8988T (cell line): ENCODE results near the gene GDF10.

ENCODE experiments used
- DNase-seq: peaks from one replicate; pipeline ENCODE4 v3.0.0; 2011

GDF10 gene

DNA sequence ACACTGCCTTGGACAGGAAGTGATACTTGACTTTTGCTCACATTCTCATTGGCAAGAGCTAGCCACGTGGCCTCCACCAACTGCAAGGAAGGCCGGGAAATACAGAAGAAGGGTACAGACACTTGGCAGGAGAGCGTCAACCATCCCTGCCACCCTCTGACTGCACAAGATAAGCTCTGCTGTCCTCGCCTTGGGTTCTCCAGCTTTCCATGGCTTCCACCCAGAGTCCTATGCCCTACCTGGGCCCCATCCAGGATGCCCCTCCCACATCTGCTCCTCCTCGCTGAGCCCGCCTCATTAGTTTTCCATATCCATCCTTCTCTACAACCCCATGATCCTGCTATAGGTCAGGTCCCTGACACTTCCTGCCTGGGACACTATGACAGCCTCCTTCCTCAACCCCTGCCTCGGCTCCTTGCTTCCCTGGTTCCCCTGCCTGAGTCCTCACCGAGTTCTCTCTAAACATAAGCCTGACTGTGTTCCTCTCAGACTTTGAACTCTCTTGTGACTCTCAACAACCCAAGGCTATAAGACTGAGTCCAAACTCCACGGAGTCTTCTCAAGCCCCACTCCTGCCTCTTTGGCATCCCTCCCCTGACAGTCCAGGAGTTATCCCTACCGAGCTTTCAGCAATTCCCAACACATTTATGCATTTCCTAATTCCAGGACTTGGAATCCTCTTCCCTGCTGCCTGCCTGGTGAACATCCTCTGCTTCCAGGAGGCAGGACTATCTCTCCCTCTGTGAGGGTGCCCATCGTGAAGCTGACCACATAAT, 23.2 kb upstream of the GDF10 start:
- DNase-seq, result no peak

DNA sequence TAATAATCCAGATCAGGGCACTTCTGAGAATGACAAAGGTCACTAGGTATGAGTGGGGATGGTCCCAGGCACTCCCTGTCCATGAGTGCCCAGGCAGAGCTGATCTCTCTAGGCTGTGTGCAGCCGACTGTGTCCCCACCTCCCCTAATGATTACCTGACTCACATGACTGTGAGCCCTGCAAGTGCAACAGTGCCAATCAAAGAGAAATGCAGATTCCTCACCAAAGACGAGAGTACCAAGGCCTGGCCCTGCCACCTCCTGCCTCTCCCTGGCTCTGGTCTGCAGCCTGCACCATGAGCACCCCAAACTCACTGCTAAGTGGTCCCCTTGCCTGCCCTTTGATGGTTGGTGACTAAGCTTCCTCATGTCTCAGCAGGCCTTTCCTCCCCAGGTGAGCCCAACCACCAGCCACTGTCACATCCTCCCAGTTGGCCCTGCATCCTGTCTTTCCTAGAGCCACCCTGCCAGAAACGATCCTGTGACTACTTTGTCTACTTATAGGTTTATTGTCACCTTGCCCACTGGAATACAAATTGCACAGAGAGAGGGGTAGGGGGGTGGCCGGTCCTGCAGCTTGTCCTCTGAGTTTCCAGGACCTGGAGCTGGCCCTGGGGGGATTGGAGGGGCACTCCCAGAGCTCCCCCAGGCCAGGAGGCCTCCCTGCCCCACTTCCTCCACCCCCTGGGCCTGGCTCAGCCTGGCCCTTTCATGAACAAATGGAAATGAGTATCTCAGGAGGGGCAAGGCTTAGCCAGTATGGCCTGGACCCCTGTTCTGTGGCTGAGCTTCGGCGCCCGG, 22.4 kb upstream of the GDF10 start:
- no peak for DNase-seq

DNA sequence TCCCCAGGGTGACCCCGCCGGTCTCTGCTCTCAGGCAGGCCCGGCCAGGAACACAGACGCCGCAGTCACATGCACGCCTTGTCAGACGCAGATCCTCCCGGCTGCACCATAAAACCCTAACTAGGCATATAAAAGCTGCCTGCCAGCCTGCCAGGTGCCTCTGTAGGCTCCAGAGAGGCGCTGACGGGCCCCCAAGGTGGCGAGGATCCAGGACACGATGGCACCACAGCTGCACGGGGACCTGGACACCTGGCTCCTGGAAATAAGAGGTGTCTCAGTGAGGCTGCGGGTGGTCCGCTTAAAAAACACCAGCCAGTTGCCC, 21.9 kb upstream of the GDF10 start:
- no peak for DNase-seq

DNA sequence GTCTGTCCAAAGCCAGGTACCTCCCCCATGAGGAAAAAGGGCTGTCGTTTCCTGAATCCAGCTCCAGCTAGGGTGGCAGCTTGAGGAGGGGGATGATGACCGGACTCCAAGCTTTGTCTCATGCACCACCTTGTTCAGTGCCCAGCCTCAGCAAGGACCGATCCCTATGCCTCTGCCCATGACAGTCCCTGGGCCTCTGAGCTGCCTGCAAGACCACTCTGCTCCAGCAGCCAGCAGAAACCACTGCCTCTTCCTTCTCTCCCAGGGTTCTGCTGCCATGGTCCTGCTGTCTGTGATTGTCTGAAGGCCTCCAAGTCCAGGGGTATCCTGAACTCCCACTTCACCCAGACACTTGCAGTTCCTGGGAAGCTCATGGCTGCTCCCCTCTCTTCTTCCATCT, 21.3 kb upstream of the GDF10 start:
- no peak for DNase-seq

DNA sequence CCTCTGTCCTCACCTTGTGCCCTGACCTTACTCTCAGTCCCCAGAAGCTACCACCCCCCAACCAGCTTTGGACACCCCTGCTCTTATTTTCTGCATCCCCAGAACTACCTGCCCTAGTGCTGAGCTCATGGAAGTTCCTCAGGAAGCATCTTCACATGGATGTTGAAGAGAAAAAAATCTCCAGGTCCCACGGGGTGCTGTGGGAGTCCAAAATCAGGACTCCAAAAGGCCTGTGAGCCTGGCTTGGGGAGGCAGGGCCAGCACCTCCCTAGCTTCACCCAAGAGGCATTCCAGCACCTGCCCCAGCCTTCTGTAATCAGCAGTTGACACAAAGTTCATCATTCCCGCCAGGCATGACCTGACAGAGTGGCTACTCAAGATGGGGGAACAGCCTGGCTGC, 20.7 kb upstream of the GDF10 start:
- no peak for DNase-seq

DNA sequence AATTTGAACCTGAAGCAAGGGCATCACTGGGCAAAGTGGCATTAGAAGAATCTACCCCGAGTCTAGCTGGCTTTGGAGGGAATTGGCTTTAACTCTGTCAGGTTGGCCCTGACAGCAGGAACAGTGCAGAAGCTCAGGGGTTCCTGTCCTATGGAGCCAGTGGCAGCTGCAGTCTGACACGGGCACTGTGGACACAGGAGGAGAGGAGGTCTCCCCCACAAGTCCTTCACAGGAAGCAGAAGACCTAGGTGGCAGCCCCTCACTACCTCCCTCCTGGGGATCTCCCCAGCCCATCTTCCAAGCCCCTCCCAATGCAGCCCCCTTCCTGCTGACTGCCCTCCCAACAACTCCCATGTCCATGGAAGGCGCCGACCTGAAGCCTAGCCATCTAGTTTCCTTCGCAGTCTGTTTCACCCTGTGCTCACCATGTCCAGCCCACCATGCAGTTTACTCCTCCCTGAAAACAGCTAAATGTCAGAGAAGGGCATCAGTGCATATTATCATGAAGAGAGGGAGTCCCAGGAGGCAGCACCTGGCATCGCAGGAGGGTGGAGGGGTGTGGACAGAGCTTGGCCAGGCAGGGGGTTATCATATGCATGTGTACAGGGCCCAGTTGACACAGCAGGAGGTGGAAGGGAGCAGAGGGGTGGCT, 17.9 kb upstream of the GDF10 start:
- no peak for DNase-seq

DNA sequence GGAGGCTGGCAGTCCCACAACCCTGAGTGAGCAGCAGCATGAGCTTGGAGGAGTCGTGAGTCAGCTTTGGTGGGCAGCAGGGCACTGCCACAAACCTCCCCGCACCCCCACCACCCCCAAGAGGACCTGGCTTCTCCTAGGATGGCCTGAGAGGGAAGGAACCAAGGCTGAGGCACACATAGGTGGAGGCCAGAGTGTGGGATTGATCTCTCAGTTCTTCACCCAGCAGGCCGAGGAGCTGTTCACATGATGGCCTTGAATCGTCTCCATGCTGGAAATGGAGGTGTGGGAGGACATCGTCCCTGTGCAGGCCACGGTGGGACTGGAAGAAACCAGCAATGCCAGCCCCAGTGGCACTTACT, 17.4 kb upstream of the GDF10 start:
- DNase-seq, result no peak

DNA sequence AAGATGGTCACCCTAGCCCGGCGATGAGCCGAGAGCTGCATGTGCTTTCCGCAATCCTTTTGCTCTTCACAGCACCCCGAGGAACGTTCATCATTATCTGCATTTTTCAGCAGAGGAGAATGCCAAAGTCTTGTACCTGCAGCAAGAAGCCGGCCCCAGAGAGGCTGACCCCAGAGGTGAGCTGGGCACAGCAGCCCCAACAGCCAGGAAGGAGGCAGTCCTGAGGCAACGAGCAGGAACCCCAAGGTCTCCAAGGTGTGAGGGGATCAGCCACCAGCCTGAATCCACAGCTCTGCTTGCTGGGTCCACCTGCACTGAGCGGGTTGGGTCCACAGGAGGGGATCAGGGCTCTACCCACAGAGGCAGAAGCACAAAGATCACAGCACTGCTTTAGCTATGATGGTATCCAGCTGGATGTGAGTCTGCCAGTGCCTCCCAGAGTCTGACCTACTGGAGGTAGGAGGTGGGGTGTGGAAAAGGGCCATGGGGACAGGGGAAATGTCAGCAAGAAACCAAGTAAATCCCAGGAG, 16.8 kb upstream of the GDF10 start:
- DNase-seq, result no peak

DNA sequence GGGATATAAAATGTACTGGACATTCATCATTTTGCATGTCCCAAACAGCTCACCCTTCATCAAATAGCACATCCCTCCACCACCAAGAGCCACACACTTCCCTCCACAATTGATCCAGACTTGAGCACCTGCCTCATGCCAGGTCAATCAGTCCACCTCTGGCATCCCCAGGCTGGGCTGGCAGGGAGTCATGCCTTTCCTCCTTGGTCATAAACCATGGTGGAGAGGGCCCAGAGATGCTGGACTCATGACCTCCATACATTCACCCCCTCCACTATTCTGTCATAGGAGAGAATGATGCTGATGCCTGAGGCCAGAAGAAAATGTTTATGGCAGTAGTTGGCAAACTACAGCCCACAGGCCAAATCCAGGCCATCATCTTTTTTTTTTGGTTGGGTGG, 16.1 kb upstream of the GDF10 start:
- DNase-seq, result no peak

DNA sequence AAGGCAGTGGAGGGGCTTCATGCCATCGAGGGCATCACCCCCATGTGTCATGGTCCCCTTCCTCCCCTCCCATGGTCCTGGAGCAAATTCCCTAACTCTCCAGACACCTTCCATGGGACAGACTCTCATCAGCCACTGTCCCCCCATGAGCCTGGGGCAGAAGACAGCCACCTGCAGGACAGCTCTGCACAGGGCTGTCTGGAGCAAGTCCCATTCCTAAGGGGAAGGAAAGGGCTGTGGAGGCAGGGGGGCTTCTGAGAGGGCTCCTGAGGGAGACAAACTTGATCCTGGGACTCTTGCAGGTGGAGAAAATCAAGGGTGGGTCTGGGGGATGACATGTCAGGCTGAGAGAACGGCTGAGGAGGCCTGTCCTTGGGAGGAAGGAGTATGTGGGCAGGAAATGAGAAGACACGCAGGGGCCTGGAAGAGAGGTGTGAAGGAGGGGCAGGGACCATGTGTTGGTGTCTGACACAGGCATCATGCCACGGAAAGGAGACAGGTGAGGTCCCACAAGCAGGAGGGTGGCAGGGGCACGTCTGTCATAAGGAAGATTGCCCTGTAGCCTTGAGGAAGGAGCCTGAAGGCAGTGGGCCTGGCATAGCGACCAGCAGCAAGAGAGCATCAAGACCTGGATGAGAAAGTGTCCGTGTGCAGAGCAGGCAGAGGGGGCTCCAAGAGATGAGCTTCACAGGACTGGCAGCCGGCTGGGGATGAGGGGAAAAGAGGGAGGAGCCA, 14.4 kb upstream of the GDF10 start:
- DNase-seq, result no peak

DNA sequence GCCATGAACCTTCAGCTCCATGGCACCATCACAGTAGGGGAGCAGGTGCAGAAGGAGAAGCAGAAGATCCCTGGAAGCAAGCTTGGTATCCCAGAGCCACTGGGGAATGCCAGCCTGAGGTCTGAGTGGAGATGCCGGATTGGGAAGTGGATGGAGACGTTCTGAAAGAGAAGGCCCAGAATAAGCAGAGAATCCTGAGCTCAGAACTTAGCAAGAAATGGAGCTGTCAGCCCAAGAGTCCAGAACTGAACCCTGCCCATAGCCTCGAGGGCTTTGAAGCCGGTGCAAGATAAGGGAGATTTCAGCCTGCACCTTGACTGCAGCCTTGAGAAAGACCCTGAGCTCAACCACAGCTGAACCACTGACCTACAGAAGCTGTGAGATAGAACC, 13.9 kb upstream of the GDF10 start:
- no peak for DNase-seq

DNA sequence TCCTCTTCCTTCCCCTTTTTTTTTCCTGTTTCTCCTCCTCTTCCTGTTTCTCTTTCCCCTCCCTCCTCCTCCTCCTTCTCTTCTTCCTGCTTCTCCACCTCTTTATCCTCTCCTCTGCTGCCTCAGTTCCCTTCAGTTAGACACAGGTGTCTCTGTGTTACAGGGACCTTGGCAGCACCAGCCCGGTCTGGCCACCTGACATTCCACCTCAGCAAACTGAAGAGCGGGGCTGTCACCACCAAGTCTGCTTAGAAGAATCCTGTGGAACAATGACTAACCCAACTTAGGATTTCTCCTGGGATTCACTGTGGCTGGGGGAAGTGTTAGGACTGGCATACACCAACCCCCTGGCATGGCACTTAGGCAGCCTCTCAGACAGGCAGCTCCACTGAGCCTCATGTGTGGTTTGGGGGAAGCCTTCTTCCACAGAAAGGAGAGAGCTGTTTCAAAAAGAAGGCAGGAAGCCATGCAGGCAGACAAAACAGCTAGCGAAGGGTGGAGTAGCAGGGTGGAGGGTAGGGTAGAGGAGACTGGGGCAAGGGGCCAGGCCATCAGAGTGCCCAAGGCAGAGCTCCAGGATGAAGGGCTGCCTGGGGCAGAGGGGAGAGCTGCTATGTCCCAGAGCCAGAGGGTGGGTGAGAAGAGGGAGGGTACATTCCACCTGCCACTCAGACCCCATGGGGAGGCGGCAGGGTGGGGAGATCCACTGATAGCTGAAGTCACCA, 13.2 kb upstream of the GDF10 start:
- DNase-seq, result no peak

DNA sequence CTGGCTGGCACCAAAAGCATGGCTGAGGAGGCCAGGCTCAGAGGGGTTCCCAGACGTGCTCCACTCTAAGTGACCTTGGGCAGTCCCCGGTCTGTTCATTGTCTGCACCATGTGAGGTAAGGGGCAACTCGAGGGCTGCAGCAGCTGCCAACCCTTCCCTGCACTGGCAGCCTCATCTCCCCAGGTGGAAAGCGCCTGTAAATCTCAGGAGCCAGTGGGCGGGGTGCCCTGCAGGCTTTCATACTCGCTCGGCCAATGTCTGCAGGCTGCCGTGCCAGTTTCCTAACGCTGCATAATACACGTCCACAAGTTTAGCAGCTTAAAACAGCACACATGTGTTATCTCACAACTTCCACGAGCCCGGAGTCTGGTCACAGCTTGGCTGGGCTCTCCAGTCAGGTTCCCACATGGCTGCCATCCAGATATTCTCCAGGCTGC, 12.6 kb upstream of the GDF10 start:
- DNase-seq, result no peak

DNA sequence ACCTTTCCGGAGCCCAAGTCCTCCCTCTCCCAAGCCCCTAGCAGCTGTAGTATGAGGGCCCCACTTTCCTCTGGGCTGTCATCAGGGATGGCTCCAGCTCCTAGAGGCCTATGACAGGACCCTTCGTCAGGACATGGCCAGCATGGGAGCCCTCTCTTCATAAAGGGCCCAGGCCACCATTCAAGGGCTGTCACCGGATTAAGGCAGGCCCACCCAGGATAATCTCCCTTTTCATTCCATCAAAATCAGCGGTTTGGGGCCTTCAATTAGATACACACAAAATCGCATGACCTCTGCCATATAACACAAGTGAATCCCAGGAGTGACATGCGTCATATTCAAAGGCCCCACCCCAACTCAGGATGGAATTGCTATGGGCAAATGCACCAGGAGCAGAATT, 12.2 kb upstream of the GDF10 start:
- no peak for DNase-seq

DNA sequence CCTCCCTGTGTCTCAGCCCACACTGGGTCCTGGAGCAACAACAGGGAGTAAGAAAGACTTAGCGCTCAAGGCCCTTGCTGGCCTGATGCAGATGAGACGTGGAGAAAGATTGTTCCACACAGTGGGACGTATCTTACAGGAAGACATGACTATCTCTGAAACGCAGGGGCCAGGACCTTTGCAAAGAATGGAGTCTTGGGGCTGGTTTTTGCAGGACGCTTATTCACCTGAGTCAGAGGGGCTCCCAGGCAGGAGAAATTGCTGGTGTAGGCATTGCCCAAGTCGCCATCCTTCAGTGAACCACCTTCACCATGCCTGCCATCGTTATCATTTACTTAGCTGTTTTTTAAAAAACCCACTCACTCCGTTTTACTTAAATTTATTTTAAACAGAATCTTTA, 11.8 kb upstream of the GDF10 start:
- no peak for DNase-seq

DNA sequence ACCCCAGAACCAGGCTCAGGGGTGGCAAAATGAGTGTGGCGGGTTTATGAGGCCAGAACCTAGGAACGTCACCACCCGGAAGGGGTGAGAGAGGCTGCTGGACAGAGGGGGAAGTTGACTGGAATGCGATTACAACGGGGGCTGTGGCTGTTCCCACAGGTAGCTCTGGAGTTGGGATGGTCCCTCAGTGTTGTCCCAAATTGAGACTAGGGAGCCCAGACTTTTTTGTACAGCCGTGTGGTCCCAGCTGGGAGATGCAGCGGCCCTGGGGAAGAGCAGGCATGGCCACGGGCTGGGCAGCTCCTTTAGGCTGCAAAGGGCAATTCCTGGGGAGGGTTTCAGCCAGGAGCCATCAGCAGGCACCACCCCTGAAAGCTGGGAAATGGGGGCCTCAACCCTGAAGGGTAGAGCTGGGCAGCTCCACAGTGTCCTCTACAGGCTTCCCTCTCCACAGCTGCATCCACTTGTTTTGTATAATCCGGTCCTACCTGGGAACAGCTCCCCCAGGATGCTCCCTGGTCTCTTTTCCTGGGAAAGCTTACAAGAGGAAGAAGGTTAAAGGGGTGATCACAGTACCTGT, 11.0 kb upstream of the GDF10 start:
- DNase-seq, result no peak

DNA sequence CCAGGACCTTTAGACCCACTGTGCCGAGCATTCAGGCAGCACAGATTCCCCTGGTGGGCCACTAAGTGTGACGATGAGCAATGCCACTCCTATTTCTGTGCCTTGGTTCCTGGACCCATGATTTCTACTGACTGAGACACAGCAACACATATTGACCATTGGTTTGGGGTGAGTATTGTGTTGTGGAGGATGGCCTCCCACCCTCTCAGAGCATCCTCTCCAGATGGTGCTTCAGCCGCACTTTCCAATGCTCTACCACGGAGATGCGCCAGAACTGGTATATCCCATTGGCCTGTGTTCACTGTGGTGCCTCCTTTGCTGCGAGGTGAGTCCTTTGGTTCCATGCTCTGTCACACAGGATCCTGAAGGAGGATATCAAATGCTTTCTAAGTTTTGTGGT, 10.1 kb upstream of the GDF10 start:
- DNase-seq, result no peak

DNA sequence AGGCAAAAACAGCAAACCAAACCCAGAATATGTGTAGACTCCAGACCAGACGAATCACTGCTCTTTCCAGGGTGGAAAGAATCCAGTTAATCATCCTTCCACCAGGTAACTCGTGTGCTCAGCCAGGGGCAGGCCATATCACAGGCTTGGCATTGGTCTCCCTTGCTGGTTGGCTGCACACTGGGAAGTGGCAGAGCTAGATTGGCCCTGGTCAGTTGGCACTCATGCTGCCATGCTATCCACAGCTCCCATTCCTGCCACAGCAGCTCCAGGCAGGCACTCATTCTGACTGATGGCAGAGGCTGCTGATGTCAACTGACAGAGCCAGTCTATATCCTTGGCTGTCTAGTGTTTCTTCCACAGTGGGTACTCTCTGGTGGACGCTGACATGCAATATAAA, 9.7 kb upstream of the GDF10 start:
- no peak for DNase-seq

DNA sequence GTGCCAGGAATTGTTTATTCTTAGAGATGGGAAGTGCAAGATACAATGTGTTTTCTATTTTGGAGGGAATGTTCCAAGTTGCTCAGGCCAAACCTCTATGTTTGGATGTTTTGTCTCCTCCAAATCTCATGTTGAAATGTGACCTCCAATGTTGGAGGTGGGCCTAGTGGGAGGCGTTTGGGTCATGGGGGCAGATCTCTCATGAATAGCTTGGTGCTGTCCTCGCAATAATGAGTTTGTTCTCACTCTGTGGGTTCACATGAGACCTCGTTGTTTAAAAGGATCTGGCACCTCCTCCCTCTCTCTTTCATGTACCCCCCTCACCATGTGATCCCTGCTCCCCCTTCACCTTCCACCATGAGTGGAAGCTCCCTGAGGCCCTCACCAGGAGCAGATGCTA, 8.3 kb upstream of the GDF10 start:
- no peak for DNase-seq

DNA sequence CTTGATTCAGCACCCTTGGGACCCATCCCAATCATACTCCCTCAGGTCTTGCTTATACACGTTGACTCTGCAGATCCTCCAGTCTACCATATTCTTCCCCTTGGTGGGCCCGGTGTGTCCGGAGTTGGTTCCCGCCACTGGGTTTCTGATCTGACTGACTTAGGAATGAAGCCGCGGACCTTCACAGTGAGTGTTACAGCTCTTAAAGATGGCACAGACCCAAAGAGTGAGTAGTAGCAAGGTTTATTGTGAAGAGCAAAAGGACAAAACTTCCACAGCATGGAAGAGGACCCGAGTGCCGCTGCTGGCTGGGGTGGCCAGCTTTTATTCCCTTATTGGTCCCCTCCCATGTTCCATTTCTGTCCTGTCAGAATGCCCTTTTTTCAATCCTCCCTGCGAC, 5.9 kb upstream of the GDF10 start:
- no peak for DNase-seq

DNA sequence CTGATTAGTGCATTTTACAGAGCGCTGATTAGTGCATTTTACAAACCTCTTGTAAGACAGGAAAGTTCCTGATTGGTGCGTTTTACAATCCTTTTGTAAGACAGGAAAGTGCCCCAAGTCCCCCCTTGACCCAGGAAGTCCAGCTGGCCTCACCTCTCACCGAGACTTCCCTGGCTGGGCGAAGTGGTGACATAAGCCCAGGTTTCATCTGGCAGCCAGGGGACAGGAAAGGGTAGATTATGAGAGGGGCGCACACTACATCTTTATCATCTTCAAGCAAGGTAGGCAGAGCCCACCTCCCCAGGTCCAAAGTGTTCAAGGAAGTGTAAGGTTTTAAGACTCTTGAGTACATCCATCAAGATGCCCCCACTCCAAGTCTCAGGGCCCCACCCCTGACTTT, 5.5 kb upstream of the GDF10 start:
- no peak for DNase-seq

DNA sequence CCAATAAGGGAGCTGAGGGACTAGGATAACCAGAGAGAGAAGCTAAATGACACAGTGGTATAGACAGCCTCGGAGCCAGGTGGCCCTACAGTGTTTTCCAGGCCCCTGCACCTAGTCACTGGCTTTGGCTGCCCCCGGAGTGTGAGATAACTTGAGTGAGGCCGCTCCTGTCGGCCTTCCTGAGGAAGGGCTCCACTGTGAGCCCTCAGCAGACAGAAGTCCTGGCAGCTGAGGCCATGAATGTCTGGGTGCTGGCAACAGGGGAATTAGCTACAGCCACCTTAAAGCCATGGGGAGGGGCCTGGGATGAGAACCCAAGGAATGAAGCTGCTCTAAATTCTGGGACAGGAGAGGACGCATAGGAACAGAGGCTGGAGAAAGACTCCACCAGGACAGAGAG, 4.6 kb upstream of the GDF10 start:
- no peak for DNase-seq
